K562 (cell line): ENCODE measurements around the gene PPP1R2C. TPM values are rescaled to one million over a fixed set of nuclear protein-coding genes. Genes with fewer than 3 reads are reported as not detected.

Experiments
- ATAC-seq: fragments of 200-7000 bp; cut with Tn5 transposase; 3 replicates; pipeline ENCODE4 v1.9.1; 2020; ENCODE audit warnings: moderate library complexity
- BruUV-seq: library from RNA; stranded (reverse); fragments of 400-500 nt; replicated peaks from 2 replicates; lab custom pipeline; 2021; lab: Mats Ljungman, UMichigan
- CTCF ChIA-PET: fragments of 300-600 bp; formaldehyde crosslinking; extraction: SDS; loops from one replicate; lab custom pipeline; 2021; ENCODE audit warnings: low intra/inter-chr PET ratio; lab: Yijun Ruan, JAX
- POLR2A ChIA-PET: fragments of 300-600, 350-650 bp; sonication (Branson Sonifier 250); formaldehyde crosslinking; extraction: SDS; loops from one replicate; lab custom pipeline; 2021; ENCODE audit warnings: antibody characterized with exemption, inconsistent platforms; lab: Yijun Ruan, JAX
- DNase-seq, 4 experiments: peaks; one replicate each; pipeline versions ENCODE4 v3.0.0 to v3.0.0-alpha.2; 2011 to 2018; ENCODE audit warnings: low spot score in 3 of 4, mixed read lengths in 3 of 4; ENCODE audit errors: extremely low read depth in 1 of 4
- FAIRE-seq: peaks from 2 replicates; lab custom pipeline; 2011; peaks lifted over from hg19 to GRCh38; lab: Jason Lieb, UNC
- H2AFZ ChIP-seq: 2 replicates; pipeline ENCODE4 v1.6.0; 2011; ENCODE audit warnings: low read depth, low read length, control low read depth, inconsistent platforms
- H3K27ac ChIP-seq: fragments of 200-600 bp; 3 replicates; pipeline ENCODE4 v1.8.0; 2011; ENCODE audit warnings: low read depth, mild to moderate bottlenecking, control low read depth, inconsistent platforms, low read length, moderate library complexity, mixed read lengths; ENCODE audit errors: extremely low read depth
- H3K27me3 ChIP-seq, 2 experiments: fragments of 300-600 bp in 1 of 2; 2 replicates in 1 of 2; 3 replicates in 1 of 2; pipeline versions ENCODE4 v1.6.0 to v1.8.0; 2011; ENCODE audit warnings: inconsistent platforms in 2 of 2, low read length in 2 of 2, mild to moderate bottlenecking in 1 of 2, mixed read lengths in 1 of 2, moderate library complexity in 1 of 2; ENCODE audit not compliant: control insufficient read depth in 2 of 2, insufficient read depth in 2 of 2
- H3K36me3 ChIP-seq: fragments of 300-600 bp; 3 replicates; pipeline ENCODE4 v1.8.0; 2011; ENCODE audit warnings: mild to moderate bottlenecking, low read length, inconsistent platforms; ENCODE audit not compliant: control insufficient read depth, insufficient read depth
- H3K4me1 ChIP-seq, 2 experiments: fragments of 200-600 bp in 1 of 2; replicated peaks in 1 of 2; 2 replicates in 1 of 2; 3 replicates in 1 of 2; pipeline versions ENCODE4 v1.5.1 to v1.8.0; 2011; ENCODE audit warnings: inconsistent platforms in 2 of 2, low read length in 2 of 2, mild to moderate bottlenecking in 1 of 2, mixed read lengths in 1 of 2, moderate library complexity in 1 of 2; ENCODE audit not compliant: control insufficient read depth in 2 of 2, insufficient read depth in 2 of 2
- H3K4me2 ChIP-seq: 2 replicates; pipeline ENCODE4 v1.6.1; 2011; ENCODE audit warnings: low read length, control low read depth, inconsistent platforms, mixed read lengths; ENCODE audit not compliant: insufficient read depth
- H3K4me3 ChIP-seq: fragments of 200-600 bp; sonication (generic), shearing (Covaris generic); 2 replicates; pipeline ENCODE4 v1.5.1; 2016; ENCODE audit warnings: control low read depth, inconsistent platforms
- H3K79me2 ChIP-seq: fragments of 200-600 bp; 3 replicates; pipeline ENCODE4 v1.8.0; 2011; ENCODE audit warnings: low read length, inconsistent platforms; ENCODE audit not compliant: control insufficient read depth, insufficient read depth
- H3K9ac ChIP-seq, 2 experiments: 2 replicates each; pipeline versions ENCODE4 v1.6.0 to v1.6.1; 2011; ENCODE audit warnings: low read depth in 2 of 2, low read length in 2 of 2, control low read depth in 1 of 2, inconsistent platforms in 1 of 2, mild to moderate bottlenecking in 1 of 2, mixed read lengths in 1 of 2; ENCODE audit not compliant: insufficient read depth in 1 of 2
- H3K9me1 ChIP-seq: one replicate; pipeline ENCODE4 v1.6.0; 2011; ENCODE audit warnings: inconsistent platforms, mild to moderate bottlenecking, low read length, moderate library complexity; ENCODE audit not compliant: control insufficient read depth, insufficient read depth
- H3K9me3 ChIP-seq: replicated peaks from 2 replicates; pipeline ENCODE4 v1.5.1; 2011; ENCODE audit warnings: low read depth, low read length, inconsistent platforms; ENCODE audit not compliant: control insufficient read depth, insufficient read depth
- H4K20me1 ChIP-seq: replicated peaks from 2 replicates; pipeline ENCODE4 v1.6.1; 2011; ENCODE audit warnings: low read length, inconsistent platforms, mixed read lengths; ENCODE audit not compliant: control insufficient read depth, insufficient read depth
- BMI1 ChIP-seq: fragments of 150-350 bp; IDR thresholded peaks from 2 replicates; pipeline ENCODE4 v1.6.1; 2014; ENCODE audit warnings: low read length
- CEBPB ChIP-seq: fragments of 450-650 bp; IDR thresholded peaks from 2 replicates; pipeline ENCODE4 v1.6.1; 2016; ENCODE audit warnings: missing genetic modification characterization, missing compliant biosample characterization
- FOXA1 ChIP-seq: fragments of 450-650 bp; IDR thresholded peaks from 2 replicates; pipeline ENCODE4 v1.6.1; 2016; ENCODE audit warnings: mild to moderate bottlenecking, borderline replicate concordance
- FOXJ2 ChIP-seq: fragments of 200-800 bp; sonication (Bioruptor generic); IDR thresholded peaks from 2 replicates; pipeline ENCODE4 v1.6.1; 2016; ENCODE audit warnings: missing genetic modification characterization, missing compliant biosample characterization
- FOXJ3 ChIP-seq: sonication (generic); formaldehyde crosslinking; IDR thresholded peaks from 2 replicates; pipeline ENCODE4 v1.4.0; 2020; ENCODE audit warnings: mild to moderate bottlenecking, missing genetic modification reagents
- GTF2F1 ChIP-seq: IDR thresholded peaks from 2 replicates; pipeline ENCODE4 v1.6.1; 2011; ENCODE audit warnings: low read depth, low read length, improper control_type of control experiment
- HDAC2 ChIP-seq: fragments of 450-650 bp; IDR thresholded peaks from 2 replicates; pipeline ENCODE4 v1.6.1; 2016; ENCODE audit warnings: mild to moderate bottlenecking
- KHSRP ChIP-seq: fragments of 450-650 bp; IDR thresholded peaks from 2 replicates; pipeline ENCODE4 v1.6.1; 2017
- MCM2 ChIP-seq: fragments of 450-650 bp; IDR thresholded peaks from 2 replicates; pipeline ENCODE4 v1.6.1; 2017; ENCODE audit warnings: low read depth, mild to moderate bottlenecking
- NR2F6 ChIP-seq: fragments of 450-650 bp; formaldehyde crosslinking; IDR thresholded peaks from 2 replicates; pipeline ENCODE4 v1.4.0; 2020; ENCODE audit warnings: mild to moderate bottlenecking
- OTX1 ChIP-seq: fragments of 450-650 bp; formaldehyde crosslinking; IDR thresholded peaks from 2 replicates; pipeline ENCODE4 v1.4.0; 2022; ENCODE audit warnings: mild to moderate bottlenecking
- TRIM24 ChIP-seq, 2 experiments: fragments of 450-650 bp; IDR thresholded peaks; 2 replicates each; pipeline ENCODE4 v1.6.1; 2016
- ZBTB1 ChIP-seq: sonication (generic); formaldehyde crosslinking; IDR thresholded peaks from 2 replicates; pipeline ENCODE4 v1.8.1; 2023; ENCODE audit warnings: missing genetic modification reagents, low read depth, mild to moderate bottlenecking, borderline replicate concordance
- ZFP1 ChIP-seq: fragments of 450-650 bp; formaldehyde crosslinking; IDR thresholded peaks from 2 replicates; pipeline ENCODE4 v1.4.0; 2020; ENCODE audit warnings: mild to moderate bottlenecking, mixed read lengths
- ZKSCAN8 ChIP-seq: fragments of 200-800 bp; sonication (Bioruptor generic); IDR thresholded peaks from 2 replicates; pipeline ENCODE4 v1.6.1; 2016; ENCODE audit warnings: missing genetic modification characterization, missing compliant biosample characterization
- ZNF23 ChIP-seq: fragments of 250-450 bp; sonication (Bioruptor Pico); IDR thresholded peaks from 2 replicates; pipeline ENCODE4 v1.4.0; 2020; ENCODE audit warnings: mild to moderate bottlenecking
- WGBS: fragments of 100-300 bp; shearing (Covaris generic); methylation state at CpG from one replicate; pipeline ENCODE4 v1.1.6; 2016; ENCODE audit warnings: low coverage, mixed read lengths; ENCODE audit not compliant: insufficient coverage; ENCODE audit errors: missing lambda C conversion rate; 5-methylcytosine and 5-hydroxymethylcytosine counted together
- in situ Hi-C: fragments of 300-500 bp; cut with MboI; formaldehyde crosslinking; loops from 4 replicates; pipeline ENCODE4 v1.15.0; 2018; ENCODE audit warnings: inconsistent platforms, mixed read lengths
- intact Hi-C: fragments of 100-400 bp; cut with micrococcal nuclease; formaldehyde crosslinking; loops from 2 replicates; pipeline ENCODE4 v1.14.2; 2022
- polyA plus RNA-seq, 8 experiments: library from polyadenylated mRNA; depleted of rRNA in 4 of 8; stranded (reverse) in 5 of 8; unstranded in 3 of 8; fragments of >200 nt; fragmentation: Nextera tagmentation in 2 of 8; fragmentation: Illumina TruSeq in 1 of 8; extraction: Ambion mirVana in 2 of 8; extraction: Trizol in 1 of 8; gene quantifications; 2 replicates each; pipeline versions ENCODE4 v1.2.1 to v1.2.3, GENCODE V29; 2011 to 2014; ENCODE audit warnings: inconsistent platforms in 1 of 8, missing spikeins in 1 of 8
- total RNA-seq, 7 experiments: library from RNA; depleted of rRNA in 6 of 7; stranded (reverse); fragments of >200 nt in 6 of 7; fragmentation: Illumina TruSeq in 2 of 7; extraction: Trizol in 2 of 7; gene quantifications; 2 replicates each; pipeline versions ENCODE4 v1.2.1 to v1.2.3, GENCODE V29; 2011 to 2021; ENCODE audit warnings: low replicate concordance in 1 of 7
- TF ChIP-seq, protein P1 (sequence below): fragments of 250-450 bp; sonication (Bioruptor Pico); IDR thresholded peaks from 2 replicates; pipeline ENCODE4 v1.6.1; 2021; ENCODE audit warnings: mild to moderate bottlenecking
- TF ChIP-seq, protein P2 (sequence below): fragments of 250-450 bp; sonication (Bioruptor Pico); IDR thresholded peaks from 2 replicates; pipeline ENCODE4 v1.5.0; 2021; ENCODE audit warnings: mild to moderate bottlenecking, borderline replicate concordance
- TF ChIP-seq, protein P3 (sequence below), 2 experiments: IDR thresholded peaks; 2 replicates each; pipeline ENCODE4 v1.6.1; 2011; ENCODE audit warnings: borderline replicate concordance in 1 of 2, control low read depth in 1 of 2, low read depth in 1 of 2, low read length in 1 of 2, mild to moderate bottlenecking in 1 of 2, mixed read lengths in 1 of 2, moderate library complexity in 1 of 2; ENCODE audit not compliant: insufficient read depth in 1 of 2, insufficient read length in 1 of 2, poor library complexity in 1 of 2, severe bottlenecking in 1 of 2; ENCODE audit errors: extremely low read depth in 1 of 2
- TF ChIP-seq, protein P4 (sequence below): sonication (generic); formaldehyde crosslinking; IDR thresholded peaks from 2 replicates; pipeline ENCODE4 v1.8.0; 2022; ENCODE audit warnings: missing genetic modification reagents, mild to moderate bottlenecking, moderate library complexity, borderline replicate concordance

Gene PPP1R2C
- total and polyA plus RNA-seq, 9 of the 15 experiments (the other 6 are each of a cell fraction or from before 2014, with no cell fraction given) = not detected

DNA sequence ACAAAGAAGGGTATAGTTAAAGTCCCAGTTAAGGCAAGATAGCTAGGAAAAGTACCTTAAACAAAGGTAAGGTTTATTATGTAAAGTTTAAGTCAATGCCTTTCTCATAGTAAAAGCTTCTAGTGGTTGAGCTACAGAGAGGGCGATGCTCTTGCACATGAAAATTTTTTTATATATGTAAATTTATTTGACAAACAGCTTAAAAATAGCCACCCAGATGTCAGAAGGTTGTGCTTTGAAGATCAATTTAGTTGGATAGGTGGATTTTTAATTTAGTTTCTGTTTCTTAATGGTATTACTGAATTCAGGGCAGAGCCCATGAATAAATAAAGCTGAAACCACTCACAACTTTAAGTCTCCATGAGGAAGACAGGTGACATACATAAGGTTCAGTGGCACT lies 29.4 kb upstream of the PPP1R2C start (continued):
- TF ChIP-seq NR2F6 = no peak

DNA sequence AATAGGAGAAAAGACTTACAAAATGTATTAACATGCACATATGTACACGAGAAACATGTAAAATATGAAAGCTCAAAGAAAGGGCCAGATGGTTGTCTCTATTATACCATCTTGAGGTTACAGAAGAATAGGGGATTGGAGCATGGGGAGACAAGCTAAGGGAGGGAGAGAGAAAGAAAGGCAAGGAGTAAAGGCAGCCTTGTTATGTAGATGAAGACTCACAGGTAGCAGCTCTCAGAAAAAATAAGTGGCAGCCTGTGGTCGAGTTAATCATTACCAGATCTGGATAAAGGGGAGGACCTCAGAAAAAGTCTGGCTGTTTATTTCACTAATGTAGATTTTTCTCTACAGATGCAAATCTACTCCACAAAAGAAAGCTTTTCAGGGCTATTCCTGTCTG lies 26.6 kb upstream of the PPP1R2C start:
- no peaks in the 10 kb centered on the region for H3K36me3 ChIP-seq
- no peaks in the 10 kb centered on the region for H3K9me1 ChIP-seq
- no TSS peak for BruUV-seq
- H3K4me2 ChIP-seq = no peak overlapping the region
- POLR2A ChIA-PET = no interaction called here
- H3K27ac ChIP-seq = no peak overlapping the region
- no peaks in the 10 kb centered on the region for H3K9me3 ChIP-seq
- H3K9ac ChIP-seq = no peak overlapping the region
- CTCF ChIA-PET = no interaction called here
- no peak for TF ChIP-seq KHSRP
- no peak for TF ChIP-seq ZFP1
- TF ChIP-seq FOXJ2 (tag) = no peak
- no peak for TF ChIP-seq MCM2
- no peak for TF ChIP-seq CEBPB
- TF ChIP-seq, protein P1, sequence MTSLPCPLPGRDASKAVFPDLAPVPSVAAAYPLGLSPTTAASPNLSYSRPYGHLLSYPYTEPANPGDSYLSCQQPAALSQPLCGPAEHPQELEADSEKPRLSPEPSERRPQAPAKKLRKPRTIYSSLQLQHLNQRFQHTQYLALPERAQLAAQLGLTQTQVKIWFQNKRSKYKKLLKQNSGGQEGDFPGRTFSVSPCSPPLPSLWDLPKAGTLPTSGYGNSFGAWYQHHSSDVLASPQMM (CRISPR knock-in tag) = no peak
- no peak for TF ChIP-seq ZNF23
- no peak for TF ChIP-seq ZKSCAN8 (CRISPR knock-in tag)
- TF ChIP-seq GTF2F1 = no peak
- TF ChIP-seq, protein P2, sequence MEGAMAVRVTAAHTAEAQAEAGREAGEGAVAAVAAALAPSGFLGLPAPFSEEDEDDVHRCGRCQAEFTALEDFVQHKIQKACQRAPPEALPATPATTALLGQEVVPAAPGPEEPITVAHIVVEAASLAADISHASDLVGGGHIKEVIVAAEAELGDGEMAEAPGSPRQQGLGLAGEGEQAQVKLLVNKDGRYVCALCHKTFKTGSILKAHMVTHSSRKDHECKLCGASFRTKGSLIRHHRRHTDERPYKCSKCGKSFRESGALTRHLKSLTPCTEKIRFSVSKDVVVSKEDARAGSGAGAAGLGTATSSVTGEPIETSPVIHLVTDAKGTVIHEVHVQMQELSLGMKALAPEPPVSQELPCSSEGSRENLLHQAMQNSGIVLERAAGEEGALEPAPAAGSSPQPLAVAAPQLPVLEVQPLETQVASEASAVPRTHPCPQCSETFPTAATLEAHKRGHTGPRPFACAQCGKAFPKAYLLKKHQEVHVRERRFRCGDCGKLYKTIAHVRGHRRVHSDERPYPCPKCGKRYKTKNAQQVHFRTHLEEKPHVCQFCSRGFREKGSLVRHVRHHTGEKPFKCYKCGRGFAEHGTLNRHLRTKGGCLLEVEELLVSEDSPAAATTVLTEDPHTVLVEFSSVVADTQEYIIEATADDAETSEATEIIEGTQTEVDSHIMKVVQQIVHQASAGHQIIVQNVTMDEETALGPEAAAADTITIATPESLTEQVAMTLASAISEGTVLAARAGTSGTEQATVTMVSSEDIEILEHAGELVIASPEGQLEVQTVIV (CRISPR knock-in tag) = no peak
- TF ChIP-seq, protein P3, sequence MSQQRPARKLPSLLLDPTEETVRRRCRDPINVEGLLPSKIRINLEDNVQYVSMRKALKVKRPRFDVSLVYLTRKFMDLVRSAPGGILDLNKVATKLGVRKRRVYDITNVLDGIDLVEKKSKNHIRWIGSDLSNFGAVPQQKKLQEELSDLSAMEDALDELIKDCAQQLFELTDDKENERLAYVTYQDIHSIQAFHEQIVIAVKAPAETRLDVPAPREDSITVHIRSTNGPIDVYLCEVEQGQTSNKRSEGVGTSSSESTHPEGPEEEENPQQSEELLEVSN (IDR thresholded peaks at IDR 0.05; ENCODE audit: borderline replicate concordance in 1 of 2, extremely low read depth in 1 of 2, insufficient read depth in 1 of 2, insufficient read length in 1 of 2, low read depth in 1 of 2, low read length in 1 of 2, poor library complexity in 1 of 2, severe bottlenecking in 1 of 2) = no peak
- TF ChIP-seq BMI1 = no peak
- no peak for TF ChIP-seq FOXA1
- TF ChIP-seq OTX1 (CRISPR knock-in tag) = no peak
- TF ChIP-seq HDAC2 = no peak
- TF ChIP-seq, protein P4, sequence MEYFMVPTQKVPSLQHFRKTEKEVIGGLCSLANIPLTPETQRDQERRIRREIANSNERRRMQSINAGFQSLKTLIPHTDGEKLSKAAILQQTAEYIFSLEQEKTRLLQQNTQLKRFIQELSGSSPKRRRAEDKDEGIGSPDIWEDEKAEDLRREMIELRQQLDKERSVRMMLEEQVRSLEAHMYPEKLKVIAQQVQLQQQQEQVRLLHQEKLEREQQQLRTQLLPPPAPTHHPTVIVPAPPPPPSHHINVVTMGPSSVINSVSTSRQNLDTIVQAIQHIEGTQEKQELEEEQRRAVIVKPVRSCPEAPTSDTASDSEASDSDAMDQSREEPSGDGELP = no peak
- no peak for TF ChIP-seq TRIM24 (IDR thresholded peaks at IDR 0.05)
- no peak for TF ChIP-seq ZBTB1 (CRISPR knock-in tag)
- TF ChIP-seq FOXJ3 = no peak
- WGBS = 0% methylated on average over 2 of the region's 2 CpGs
- H3K27me3 ChIP-seq = no peaks in the 10 kb centered on the region
- in situ Hi-C loops (no loop called here), intact Hi-C loops (no loop called here)
- H3K79me2 ChIP-seq = no peaks in the 10 kb centered on the region
- no peak for ATAC-seq
- no peak for DNase-seq
- H4K20me1 ChIP-seq = no peaks in the 10 kb centered on the region
- FAIRE-seq = no peak
- no peak overlapping the region for H3K4me3 ChIP-seq
- no peaks in the 10 kb centered on the region for H3K4me1 ChIP-seq
- H2AFZ ChIP-seq = no peak overlapping the region
